ENCODE results near the gene CCL4L2. TPM values are rescaled to one million over a fixed set of nuclear protein-coding genes. Genes with fewer than 3 reads are reported as not detected.
"Not testable (repeated sequence)": the region's sequence is repeated elsewhere in the genome, so short reads cannot be mapped to it uniquely, and the experiment has no call there.

CCL4L2 gene
- total RNA-seq (under 1 TPM in 1 of 5 donors, not detected in 4; 0.73 TPM), polyA plus RNA-seq (1 to 10 TPM in 2 of 3 donors, under 1 TPM in 1; 0.25 to 4.3 (median 3.5) TPM)
- long read RNA-seq, donor 1: 0 reads
- long read RNA-seq, donor 2: 0 reads
- long read RNA-seq, donor 3, partial matches to known transcripts: 0 of 1 reads
- long read RNA-seq, donor 3, other reads (novel, unspliced or antisense): 0 of 1 reads
- long read RNA-seq, donor 4: 0 reads
- long read RNA-seq, donor 5, partial matches to known transcripts: 0 of 1 reads
- long read RNA-seq, donor 5, other reads (novel, unspliced or antisense): 0 of 1 reads
- long read RNA-seq, donor 6: 0 reads
- long read RNA-seq, donor 7, partial matches to known transcripts: 0 of 1 reads
- long read RNA-seq, donor 7, other reads (novel, unspliced or antisense): 0 of 1 reads
- long read RNA-seq, donor 8: 0 reads
- long read RNA-seq, donor 9: 0 reads
- long read RNA-seq, donor 10, partial matches to known transcripts: 0 of 1 reads
- long read RNA-seq, donor 10, other reads (novel, unspliced or antisense): 0 of 1 reads

GRCh38 chr17:36210439-36211211, at the start of gene CCL4L2:
Gene CCL4L2, plus strand, starts transcription at chr17:36211063.
- peak in 1 of 2 donors; percentile 18 for DNase-seq
- 70 to 84% (median 76%) methylated on average over 4 to 7 of the region's 7 CpGs for WGBS, 5 donors
- H3K4me1 ChIP-seq; intact Hi-C loops (cut with DNase I; ENCODE audit: low total_unique reads); H3K4me3 ChIP-seq; H3K9me3 ChIP-seq; H3K36me3 ChIP-seq: not testable (repeated sequence)
- peaks cover 0 to 11% (median 0%) of the 10 kb centered on the region in 3 donors for H3K27me3 ChIP-seq
- H3K27ac ChIP-seq: peak within 1 kb of the TSS in 2 of 5 donors; percentile 17 to 28

GRCh38 chr17:36168836-36169235, 42.0 kb upstream of the CCL4L2 start:
- H3K9me3 ChIP-seq; H3K4me3 ChIP-seq; DNase-seq; H3K36me3 ChIP-seq; intact Hi-C loops (cut with DNase I; ENCODE audit: low total_unique reads); H3K27ac ChIP-seq; H3K27me3 ChIP-seq; H3K4me1 ChIP-seq: not testable (repeated sequence)
- 44 to 67% (median 61%) methylated on average over 4 to 6 of the region's 8 CpGs; no CpG with 5 or more reads in 1 of the 5 donors for WGBS, 5 donors

GRCh38 chr17:36176536-36176935, 34.3 kb upstream of the CCL4L2 start, which contains the start of gene TBC1D3B:
Gene TBC1D3B, minus strand, starts transcription at chr17:36176636. Its CDS starts 1,586 bp downstream, at chr17:36175050.
- intact Hi-C loops (cut with DNase I; ENCODE audit: low total_unique reads): not testable (repeated sequence)
- 40% methylated on average over 1 of the region's 11 CpGs; no CpG with 5 or more reads in 4 of the 5 donors for WGBS, 5 donors

GRCh38 chr17:36181446-36182175, 29.3 kb upstream of the CCL4L2 start:
- intact Hi-C loops (cut with DNase I; ENCODE audit: low total_unique reads); DNase-seq; H3K4me3 ChIP-seq; H3K36me3 ChIP-seq; H3K9me3 ChIP-seq; H3K27ac ChIP-seq: not testable (repeated sequence)
- Histone ChIP-seq H3K4me1 (peaks cover 14 to 27% (median 21%) of the 10 kb centered on the region in 4 donors), H3K27me3 (peaks cover 0 to 38% (median 0%) of the 10 kb centered on the region in 3 donors)
- 87 to 91% (median 88%) methylated on average over 4 to 6 of the region's 6 CpGs for WGBS, 5 donors

More at GRCh38 chr17:36176536-36176935, 34.3 kb upstream of the CCL4L2 start, which contains the start of gene TBC1D3B:
- not testable (repeated sequence) for H3K9me3 ChIP-seq, H3K36me3 ChIP-seq, H3K4me3 ChIP-seq, H3K4me1 ChIP-seq, DNase-seq, H3K27ac ChIP-seq, H3K27me3 ChIP-seq

- Histone ChIP-seq H3K4me1 (peaks cover 14 to 27% (median 22%) of the 10 kb centered on the region in 4 donors), H3K36me3 (no peaks in the 10 kb centered on the region), H3K27ac (peak overlapping the region in 4 of 5 donors; percentile 62 to 87 (median 69)), H3K9me3 (no peaks in the 10 kb centered on the region), H3K27me3 (peaks cover 0 to 38% (median 0%) of the 10 kb centered on the region in 3 donors), H3K4me3 (peak overlapping the region; percentile 51 to 74 (median 64))
- intact Hi-C loops (cut with DNase I; ENCODE audit: low total_unique reads): no loop called here
- DNase-seq: peak in 1 of 2 donors; percentile 51
- TF ChIP-seq POLR2A (IDR thresholded peaks at IDR 0.05) (no peak), CTCF (IDR thresholded peaks at IDR 0.05) (no peak), EP300 (IDR thresholded peaks at IDR 0.05) (no peak), POLR2AphosphoS5 (IDR thresholded peaks at IDR 0.05) (no peak)
- 24 to 32% (median 27%) methylated on average over 48 of the region's 48 CpGs for WGBS, 5 donors
Observed at GRCh38 chr17:36182176-36183000, 28.5 kb upstream of the CCL4L2 start.

Data from stomach (tissue), 19 donors.